ENCODE measurements around the gene MORN3.
A peak's percentile ranks its signal among the peaks of the same experiment; 100 is the strongest.
"Not testable (repeated sequence)": the region's sequence is repeated elsewhere in the genome, so short reads cannot be mapped to it uniquely, and the experiment has no call there.

Gene MORN3

DNA sequence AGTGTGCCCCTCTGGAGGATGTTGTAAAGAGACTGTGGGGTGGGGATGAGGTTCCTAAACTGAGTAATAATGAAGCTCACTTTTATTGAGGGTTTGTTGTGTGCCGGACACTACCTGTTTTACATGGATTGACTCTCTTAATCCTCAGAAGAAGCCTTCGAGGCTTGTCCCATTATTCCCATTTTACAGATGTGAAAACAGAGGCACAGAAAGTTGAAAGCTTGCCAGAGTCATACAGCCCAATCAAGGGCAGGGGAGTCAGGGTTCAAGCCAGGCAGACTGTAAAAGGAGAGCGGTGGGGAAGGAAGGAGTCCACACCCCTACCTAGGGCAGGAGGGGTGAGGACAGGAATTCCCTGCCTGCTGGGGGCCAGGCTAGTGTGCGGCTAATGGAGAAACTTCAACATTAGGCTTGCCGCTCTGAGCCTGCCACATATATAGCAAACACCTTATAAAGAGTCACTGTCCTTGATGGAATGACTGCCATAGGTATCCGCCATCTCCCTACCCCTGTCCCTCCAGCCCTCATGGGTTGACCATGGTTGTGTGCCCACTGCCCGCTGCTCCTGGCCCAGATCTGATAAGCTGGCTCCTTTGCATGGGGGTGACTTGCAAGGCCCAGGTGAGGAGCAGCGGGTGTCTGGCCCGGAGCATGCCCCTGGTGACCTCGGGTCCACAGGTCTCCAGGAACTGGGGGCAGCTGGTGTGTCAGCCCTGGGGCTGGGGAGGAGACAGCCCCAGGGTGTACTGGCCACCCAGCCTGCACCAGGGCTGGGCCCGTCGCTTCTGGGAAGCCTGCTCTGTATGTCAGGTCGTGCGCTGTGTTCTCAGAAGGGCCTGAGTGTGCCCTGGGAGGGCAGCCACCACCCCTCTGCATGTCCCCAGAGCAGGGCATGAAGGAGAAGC, 30.9 kb downstream of the MORN3 start:
- no peak for DNase-seq (ENCODE audit: low read depth)

DNA sequence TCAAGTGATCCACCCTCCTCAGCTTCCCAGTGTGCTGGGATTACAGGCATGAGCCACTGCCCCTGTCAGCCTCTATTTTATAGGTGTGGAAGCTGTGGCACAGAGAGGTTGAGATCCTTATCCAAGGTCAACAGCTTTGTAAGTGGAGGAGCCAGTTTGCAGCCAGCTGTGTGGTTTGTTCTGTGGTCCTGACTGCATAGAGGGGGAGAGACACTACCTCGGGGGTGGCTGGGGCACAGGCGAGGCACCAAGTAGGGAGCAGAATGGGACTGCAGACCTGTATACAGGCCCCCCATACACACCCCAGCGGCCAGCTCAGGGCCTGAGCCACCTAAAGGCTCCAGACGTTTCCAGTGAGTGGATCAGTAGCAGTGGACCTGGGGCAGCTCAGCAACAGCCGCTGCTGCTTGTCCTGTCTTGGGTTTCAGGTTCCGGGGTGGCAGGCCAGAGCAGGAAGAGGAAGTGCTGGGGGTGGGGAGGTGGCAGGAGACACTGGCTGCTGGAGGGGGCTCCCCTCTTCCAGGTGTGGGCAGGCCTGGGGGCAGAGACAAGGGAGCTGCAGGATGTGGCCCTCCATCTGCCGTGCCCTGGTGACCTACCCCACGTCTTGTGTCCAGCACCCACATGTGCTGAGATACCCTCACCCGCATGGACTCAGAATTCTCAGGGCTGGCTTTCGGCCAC, 32.1 kb downstream of the MORN3 start:
- DNase-seq (ENCODE audit: low read depth), result no peak

DNA sequence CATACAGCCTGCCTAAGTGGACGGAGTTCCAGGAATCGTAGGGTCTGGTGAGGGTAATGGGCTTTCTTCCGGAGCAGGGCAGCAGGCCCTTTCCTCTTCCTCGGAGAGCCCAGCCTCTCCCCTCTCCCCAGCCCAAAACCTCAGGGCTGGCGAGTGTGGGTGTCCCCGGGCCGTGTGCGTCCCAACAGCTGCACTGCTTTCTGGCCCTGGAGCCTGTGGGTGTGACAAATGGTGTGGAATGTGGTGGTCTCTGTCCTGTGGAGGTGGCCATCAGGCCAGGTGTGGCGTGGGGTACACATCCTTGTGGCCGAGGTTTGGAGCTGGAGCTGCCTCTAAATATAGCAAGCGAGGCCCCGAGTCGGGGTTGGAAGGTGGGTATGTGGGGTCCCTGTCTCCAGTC, 34.6 kb downstream of the MORN3 start:
- no peak for DNase-seq (ENCODE audit: low read depth)

DNA sequence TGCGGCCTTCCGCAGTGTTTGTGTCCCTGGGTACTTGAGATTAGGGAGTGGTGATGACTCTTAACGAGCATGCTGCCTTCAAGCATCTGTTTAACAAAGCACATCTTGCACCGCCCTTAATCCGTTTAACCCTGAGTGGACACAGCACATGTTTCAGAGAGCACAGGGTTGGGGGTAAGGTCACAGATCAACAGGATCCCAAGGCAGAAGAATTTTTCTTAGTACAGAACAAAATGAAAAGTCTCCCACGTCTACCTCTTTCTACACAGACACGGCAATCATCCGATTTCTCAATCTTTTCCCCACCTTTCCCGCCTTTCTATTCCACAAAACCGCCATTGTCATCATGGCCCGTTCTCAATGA, 35.6 kb downstream of the MORN3 start:
- DNase-seq (ENCODE audit: low read depth), result not testable (repeated sequence)

DNA sequence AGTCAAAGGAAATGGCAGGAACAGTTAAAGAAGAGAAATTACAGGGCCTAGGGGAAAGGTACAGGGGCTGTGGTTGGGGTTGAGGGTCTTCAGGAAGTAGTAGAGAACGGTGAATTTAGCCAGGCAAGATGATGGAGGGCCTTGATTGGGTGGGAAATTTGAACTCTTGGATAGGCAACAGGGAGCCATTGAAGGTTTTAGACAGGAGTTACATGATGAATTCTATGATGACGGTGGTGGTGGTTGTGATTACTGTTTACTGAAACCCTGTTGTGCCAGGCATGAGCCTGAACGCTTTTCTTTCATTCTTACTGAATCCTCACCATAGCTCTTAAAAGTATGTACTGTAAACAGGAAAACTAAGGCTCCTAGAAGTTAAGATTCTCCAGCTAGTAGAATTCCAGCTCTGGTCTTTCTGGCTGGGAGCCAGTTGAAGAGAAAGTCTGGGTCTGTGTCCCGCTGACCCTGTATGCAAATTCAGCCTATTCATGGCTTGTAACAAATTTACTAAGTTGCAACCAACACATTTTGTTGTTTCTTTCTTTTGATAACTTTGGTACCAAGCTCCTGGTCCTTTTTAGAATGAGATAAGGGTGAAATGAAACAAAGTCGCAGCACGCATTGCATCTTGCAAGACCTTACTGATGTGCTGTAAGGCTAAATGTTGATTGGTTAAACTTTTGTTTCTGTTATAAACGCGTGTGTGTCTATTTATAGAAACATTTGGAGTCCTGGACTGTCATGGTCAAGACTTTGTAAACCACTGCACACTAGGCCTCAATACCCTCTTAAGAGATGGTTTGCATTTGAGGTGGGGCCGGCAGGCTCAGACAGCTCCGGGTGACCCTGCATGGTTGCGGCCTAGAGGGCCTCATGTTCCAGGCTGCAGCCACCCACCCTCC, 37.1 kb downstream of the MORN3 start:
- no peak for DNase-seq (ENCODE audit: low read depth)

DNA sequence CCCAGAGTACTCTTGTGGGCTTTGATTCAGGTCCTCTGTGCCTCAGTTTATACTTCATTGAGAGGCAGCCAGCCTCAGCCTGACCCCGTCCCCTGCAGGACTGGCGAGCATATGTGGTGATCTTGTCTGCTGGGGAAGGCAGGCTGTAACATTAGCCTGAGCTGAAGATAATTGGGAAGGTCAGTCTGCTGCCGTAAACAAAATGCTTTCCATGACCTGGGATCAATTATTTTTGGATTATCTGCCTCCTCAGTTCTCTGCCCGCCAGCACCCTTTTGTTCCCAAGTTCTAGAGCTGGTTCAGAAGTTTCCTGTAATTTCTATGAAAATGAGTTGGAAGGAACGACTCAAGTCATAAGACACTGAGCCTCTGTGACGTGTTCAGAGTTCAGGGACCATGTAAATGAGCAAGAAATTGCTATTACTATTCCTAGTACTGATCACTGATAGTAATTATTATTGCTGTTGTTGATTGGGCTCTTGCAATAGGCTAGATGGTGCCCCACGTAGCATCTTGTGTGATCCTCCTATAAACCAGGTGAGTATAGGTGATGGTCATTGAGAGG, 38.6 kb downstream of the MORN3 start:
- DNase-seq (ENCODE audit: low read depth), result no peak

DNA sequence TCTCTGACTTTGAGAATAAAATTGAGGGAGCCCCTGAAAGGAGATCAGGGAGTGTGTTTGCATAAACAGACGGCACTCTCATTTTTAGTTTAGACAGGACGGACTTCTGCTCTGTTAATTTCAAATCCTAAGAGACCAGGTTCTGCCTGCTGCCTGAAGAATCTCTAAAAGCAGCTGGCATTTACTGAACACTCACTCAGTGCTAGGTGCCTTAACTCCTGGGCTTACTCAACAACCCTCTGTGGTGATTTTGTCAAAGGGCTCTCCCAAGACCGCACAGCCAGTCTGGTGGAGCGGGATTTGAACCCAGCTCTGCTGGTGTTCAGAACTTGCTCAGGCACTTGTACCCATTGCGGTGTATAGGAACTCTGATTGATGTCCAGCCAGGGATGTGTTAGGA, 40.9 kb downstream of the MORN3 start:
- no peak for DNase-seq (ENCODE audit: low read depth)

DNA sequence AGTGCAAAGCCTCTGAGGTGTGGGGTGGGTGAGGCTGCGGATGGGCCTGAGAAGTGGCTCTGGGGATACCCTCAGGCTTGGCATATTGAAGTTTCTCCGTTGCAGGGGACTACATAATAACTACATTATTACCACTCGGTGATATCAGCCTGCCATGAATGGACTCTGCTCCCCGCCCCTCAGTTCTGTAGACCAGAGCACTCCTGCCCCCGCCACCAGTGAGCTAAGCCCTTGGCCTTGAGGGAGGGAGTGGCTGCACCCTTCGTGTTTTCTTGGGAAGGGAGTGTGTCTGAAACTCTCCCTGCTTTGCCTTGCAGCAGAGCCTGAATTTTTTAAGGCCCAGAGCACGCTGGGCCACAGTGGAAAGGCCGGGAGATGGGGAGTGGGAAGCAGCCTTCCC, 41.4 kb downstream of the MORN3 start:
- no peak for DNase-seq (ENCODE audit: low read depth)

DNA sequence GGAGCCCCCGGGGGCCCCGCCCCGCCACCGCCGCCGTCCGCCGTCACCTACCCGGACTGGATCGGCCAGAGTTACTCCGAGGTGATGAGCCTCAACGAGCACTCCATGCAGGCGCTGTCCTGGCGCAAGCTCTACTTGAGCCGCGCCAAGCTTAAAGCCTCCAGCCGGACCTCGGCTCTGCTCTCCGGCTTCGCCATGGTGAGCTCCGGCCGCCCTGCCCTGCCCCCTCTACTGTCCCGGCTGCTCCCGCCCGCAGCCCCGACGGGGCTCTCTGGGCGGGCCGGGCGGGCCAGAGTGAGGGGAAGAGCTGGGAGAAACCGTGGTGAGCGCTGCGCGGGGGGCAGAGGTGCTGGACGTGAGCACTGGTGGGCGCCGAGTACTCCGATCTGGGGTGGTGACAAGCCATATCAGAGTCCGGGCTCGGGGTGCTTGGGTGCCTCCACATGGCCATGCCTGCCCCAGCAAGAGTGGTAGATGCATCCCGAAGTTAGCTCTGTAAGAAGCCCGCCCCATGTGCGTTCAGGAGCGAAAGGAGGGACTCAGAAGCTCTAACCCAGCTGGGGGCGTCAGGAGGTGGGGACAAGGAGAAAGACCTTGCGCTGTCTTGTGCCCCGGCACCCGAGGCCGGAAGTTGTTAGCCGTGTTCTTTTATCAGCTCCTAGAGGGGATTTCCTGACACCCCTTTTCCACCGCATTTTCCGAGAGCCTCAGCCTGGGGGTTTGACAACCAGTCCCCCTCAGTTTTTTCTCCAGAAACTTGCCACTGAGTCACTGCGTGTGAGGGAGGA, 42.4 kb downstream of the MORN3 start:
- DNase-seq (ENCODE audit: low read depth), result no peak

DNA sequence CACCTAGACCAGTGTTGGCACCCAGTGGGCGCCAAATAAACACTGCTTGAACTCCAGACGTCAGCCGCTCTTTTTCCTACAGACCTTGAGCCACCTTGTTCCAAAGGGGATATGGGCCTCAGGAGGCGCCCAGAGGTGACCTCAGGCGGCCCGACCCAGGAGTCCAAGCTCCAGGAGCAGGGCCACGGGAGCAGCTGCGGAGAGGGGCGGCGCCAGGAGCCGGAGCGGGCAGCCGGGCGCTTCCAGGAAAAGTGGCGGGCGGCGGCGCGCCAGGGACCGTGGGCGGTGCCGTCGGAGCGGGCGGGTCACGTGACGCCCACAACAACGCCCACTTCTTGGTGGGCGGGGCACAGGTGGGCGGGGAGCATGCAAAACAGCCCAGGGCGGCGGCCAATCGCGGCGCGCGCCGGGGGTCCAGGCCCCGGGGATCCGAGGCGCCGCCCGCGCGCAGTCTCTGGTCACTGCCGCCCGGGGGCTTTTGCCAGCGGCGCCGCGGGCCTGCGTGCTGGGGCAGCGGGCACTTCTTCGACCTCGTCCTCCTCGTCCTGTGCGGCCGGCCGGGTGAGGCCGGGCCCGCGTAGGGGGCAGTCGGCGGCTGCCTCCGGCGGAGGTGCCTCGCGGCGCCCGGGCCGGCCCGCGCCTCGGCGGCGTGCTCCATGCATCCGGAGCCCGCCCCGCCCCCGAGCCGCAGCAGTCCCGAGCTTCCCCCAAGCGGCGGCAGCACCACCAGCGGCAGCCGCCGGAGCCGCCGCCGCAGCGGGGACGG, 43.2 kb downstream of the MORN3 start, which contains the start of gene ORAI1:
TSS of gene ORAI1 (plus strand) at position 444 of the 766 bp plus-strand sequence.
- DNase-seq (ENCODE audit: low read depth), result peak; percentile 58

DNA sequence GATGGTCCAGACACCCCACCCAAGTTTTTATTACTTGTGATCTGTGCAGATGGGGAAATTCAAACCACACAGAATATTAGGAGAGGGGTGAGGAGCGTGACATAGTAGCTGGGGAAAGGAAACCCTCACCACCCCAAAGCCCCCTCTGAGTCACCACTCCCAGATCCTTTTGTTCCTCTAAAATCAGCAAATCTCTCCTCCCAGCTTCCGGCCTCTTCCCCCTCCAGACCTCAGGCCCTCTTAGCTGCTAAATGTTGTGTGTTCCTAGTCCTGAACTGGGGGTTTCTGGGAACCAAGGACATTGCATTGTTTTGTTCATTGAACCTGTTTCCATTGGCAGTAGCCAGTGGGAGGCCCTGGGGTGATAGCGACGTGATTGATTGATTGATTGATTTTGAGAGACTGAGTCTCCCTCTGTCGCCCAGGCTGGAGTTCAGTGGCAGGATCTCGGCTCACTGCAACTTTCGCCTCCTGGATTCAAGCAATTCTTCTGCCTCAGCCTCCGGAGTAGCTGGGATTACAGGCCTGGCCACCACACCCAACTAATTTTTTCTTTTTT, 49.0 kb downstream of the MORN3 start:
- DNase-seq (ENCODE audit: low read depth), result no peak

DNA sequence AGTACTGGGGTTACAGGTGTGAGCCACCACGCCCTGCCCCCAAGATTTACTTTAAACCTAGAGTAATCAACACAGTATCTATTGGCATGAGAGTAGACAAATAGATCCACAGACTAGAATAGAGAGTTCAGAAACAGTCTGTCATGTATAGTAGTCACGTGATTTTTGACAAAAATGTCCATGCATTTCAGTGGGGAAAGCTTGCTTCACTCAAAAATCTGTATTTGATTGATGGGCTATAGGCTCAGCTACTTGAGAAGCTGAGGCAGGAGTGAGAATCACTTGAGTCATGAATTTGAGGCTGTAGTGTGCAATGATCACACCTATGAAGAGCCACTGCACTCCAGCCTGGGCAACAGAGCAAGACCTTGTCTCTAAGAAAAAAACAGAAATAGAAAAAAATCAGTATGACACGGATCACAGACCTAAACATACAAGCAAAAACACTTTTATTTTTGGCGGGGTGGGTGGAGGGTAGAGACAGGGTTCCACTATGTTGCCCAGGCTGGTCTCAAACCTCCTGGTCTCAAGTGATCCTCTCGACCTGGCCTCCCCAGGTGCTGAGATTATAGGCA, 50.7 kb downstream of the MORN3 start:
- no peak for DNase-seq (ENCODE audit: low read depth)

DNA sequence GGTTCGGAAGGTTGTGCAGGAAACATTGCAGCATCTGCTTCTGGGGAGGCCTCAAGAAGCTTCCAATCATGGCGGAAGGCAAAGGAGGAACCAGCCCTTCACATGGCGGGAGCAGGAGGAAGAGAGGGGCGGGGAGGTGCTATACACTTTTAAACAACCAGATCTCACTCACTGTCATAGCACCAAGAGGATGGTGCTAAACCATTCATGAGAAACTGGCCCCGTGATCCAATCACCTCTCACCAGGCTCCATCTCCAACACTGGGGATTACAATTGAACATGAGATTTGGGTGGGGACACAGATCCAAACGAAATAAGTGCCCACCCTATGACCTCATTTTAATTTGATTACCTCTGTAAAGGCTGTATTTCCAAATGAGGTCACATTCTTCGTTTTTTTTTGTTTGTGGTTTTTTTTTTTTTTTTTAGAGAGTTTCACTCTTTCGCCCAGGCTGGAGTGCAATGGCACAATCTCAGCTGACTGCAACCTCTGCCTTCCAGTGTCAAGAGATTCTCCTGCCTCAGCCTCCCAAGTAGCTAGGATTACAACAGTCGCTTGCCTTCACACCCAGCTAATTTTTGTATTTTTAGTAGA, 54.5 kb downstream of the MORN3 start:
- no peak for DNase-seq (ENCODE audit: low read depth)

DNA sequence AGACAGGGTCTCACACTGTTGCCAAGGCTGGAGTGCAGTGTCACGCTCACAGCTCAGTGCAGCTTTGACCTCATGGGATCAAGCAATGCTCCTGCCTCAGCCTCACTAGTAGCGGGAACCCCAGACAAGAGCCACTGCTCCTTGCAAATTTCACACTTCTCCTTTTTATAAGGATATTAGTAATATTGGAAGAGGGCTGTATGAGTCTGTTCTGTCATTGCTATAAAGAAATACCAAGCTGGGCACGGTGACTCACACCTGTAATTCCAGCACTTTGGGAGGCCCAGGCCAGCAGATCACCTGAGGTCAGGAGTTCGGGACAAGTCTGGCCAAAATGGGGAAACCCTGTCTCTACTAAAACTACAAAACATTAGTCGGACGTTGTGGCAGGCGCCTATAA, 56.0 kb downstream of the MORN3 start:
- no peak for DNase-seq (ENCODE audit: low read depth)

DNA sequence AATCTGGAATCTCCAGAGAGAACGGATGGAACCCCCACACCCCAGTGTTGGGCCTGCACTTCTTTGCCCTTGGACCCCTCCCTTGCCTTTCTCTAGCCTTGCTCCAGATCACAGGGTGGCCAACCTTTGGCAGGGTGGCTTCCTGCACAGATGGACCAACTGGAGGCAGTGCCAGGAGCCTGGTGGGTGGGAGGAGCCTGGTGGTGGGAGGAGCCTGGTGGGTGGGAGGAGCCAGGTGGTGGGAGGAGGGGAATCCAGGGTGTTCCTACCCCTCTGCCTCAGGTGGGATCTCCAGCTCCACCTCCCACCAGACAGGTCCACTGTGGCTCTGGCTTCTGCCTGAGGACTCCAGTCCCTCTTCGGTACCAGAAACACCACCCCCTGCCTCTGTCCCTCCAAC, 58.1 kb downstream of the MORN3 start:
- no peak for DNase-seq (ENCODE audit: low read depth)

DNA sequence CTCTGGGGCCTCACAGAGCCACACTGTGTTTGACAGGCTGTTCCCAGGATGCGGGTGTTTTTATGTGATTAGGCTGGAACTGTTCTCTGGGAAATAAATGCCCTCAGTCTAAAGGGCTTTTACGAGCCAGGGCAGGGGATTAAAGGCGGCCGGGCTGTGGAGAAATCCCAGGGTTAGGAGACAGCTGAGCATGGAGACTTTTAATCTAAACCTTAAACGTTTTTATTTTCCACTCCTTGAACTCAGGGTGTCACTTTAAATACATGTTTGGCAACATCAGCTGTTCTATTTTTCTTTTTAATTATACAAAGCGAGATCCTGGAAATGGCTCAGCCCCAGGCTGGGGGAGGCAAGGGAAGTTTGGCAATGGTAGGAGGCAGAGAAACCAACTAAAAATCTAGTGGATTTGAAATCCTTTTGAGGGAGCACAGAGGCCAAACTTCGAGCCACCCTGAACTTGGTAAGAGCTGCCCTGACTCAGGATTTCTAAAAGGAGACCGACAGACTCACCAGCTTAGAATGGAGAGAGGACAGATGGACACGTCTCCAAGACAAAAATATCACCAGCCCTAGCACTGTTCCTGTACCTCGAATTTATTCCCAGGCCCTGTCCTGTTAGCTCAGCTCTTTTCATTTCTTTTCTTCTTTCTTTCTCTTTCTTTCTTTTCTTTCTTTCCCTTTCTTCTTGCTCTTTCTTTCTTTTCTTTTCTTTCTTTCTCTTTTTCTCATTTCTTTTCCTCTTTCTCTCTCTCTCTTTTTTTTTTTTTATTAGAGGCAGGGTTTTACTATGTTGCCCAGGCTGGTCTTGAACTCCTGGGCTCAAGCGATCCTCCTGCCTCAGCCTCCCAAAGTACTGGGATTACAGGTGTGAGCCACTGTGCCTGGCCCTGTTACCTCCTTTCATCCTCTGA, 59.0 kb downstream of the MORN3 start:
- DNase-seq (ENCODE audit: low read depth), result no peak

DNA sequence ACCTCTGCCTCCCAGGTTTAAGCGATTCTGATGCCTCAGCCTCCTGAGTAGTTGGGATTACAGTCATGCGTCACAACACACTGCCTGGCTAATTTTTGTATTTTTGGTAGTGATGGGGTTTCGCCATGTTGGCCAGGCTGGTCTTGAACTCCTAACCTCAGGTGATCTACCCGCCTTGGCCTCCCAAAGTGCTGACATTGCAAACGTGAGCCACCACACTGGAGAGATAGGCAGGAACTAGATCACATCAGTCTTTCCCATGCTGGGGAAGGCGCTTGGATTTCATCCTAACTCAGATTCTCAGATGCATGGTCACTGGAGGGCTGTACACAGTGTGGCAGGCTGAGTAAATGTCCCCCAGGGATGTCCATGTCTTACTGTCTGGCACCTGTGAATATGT, 61.2 kb downstream of the MORN3 start:
- DNase-seq (ENCODE audit: low read depth), result no peak

DNA sequence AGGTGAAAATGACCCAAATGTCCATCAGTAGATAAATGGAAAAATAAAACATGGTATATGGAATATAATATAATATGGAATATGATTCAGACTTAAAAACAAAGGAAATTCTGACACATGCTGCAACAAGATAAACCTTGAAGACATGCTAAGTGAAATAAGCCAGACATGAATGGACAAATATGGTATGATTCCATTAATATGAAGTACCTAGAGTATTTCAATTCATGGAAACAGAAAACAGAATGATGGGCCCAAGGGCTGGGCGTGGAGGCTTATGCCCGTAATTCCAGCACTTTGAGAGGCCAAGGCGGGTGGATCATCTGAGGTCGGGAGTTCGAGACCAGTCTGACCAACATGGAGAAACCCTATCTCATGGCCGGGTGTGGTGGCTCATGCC, 65.9 kb downstream of the MORN3 start:
- no peak for DNase-seq (ENCODE audit: low read depth)
